ENCODE results near the gene CCDC120. TPM values are rescaled to one million over a fixed set of nuclear protein-coding genes. Genes with fewer than 3 reads are reported as not detected.
A peak's percentile ranks its signal among the peaks of the same experiment; 100 is the strongest.

Gene CCDC120
- polyA plus RNA-seq, 3 donors: 0.11 to 0.89 TPM; not detected in 1

DNA sequence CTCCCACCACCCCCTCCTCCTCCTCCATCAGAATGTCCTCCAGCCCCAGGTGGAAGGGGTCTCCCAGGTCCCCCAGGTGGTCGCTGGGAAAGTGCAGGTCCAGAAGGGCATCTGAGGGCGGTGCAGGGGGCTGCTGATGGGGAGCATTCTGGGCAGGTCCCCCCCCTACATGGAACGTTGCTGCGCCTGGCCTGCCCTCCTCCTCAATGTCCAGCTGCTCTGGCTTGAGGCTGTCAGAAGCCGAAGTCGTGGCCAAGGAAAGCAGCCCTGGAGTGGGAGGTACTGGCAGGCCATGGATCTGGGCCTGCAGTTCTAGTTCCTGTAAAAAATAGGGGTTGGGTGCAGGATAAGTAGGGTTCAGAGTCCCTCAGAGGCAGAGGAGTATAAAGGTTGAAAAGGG lies 28.5 kb upstream of the CCDC120 start:
- Mint-ChIP-seq H3K4me3 (no peak overlapping the region), H3K4me1 (peaks cover 22% of the 10 kb centered on the region), H3K27ac (no peak overlapping the region), H3K9me3 (peaks cover 0 to 4% (median 0%) of the 10 kb centered on the region in 7 donors), H3K27me3 (ENCODE audit: low read depth in 3 of 3) (peaks cover 0 to 6% (median 0%) of the 10 kb centered on the region in 3 donors), H3K36me3 (peaks cover 47 to 79% of the 10 kb centered on the region in 2 donors)
- Histone ChIP-seq H2AFZ (ENCODE audit: insufficient read depth, low read depth, low read length, poor library complexity, severe bottlenecking) (no peak overlapping the region), H3K27me3 (ENCODE audit: control insufficient read depth in 2 of 2, insufficient read depth in 2 of 2, low read length in 2 of 2) (no peaks in the 10 kb centered on the region), H3K9ac (ENCODE audit: insufficient read depth, low read length, poor library complexity, severe bottlenecking) (no peak overlapping the region), H3K79me2 (ENCODE audit: insufficient read depth, low read length) (no peaks in the 10 kb centered on the region), H3K4me2 (replicated peaks; ENCODE audit: extremely low read depth, low read length, poor library complexity, severe bottlenecking) (no peak overlapping the region), H3K9me3 (replicated peaks in 1 of 2; ENCODE audit: control insufficient read depth in 1 of 2, insufficient read depth in 1 of 2, low read length in 2 of 2) (no peaks in the 10 kb centered on the region), H3K36me3 (replicated peaks in 1 of 2; ENCODE audit: control insufficient read depth in 1 of 2, insufficient read depth in 2 of 2, low read length in 2 of 2) (peaks cover 45 to 58% of the 10 kb centered on the region in 2 donors), H3K4me1 (ENCODE audit: control insufficient read depth in 1 of 2, insufficient read depth in 2 of 2, low read length in 2 of 2) (peaks cover 17 to 22% of the 10 kb centered on the region in 2 donors), H3K27ac (ENCODE audit: low read depth in 1 of 2, low read length in 2 of 2) (no peak overlapping the region), H4K20me1 (ENCODE audit: insufficient read depth, low read length) (peaks cover 21% of the 10 kb centered on the region), H3K4me3 (replicated peaks in 1 of 3; ENCODE audit: low read depth in 2 of 3, low read length in 3 of 3) (no peak overlapping the region)
- TF ChIP-seq CTCF (IDR thresholded peaks at IDR 0.05): no peak
- whole genome bisulfite sequencing (ENCODE audit: insufficient coverage): 100% methylated on average over 1 of the region's 6 CpGs
- intact Hi-C loops (cut with micrococcal nuclease): loop anchor here in 1 of 2 donors (10.0 kb wide), 1 partner anchor 65 kb away; no protein-coding TSS in a partner anchor
- no peak for DNase-seq

DNA sequence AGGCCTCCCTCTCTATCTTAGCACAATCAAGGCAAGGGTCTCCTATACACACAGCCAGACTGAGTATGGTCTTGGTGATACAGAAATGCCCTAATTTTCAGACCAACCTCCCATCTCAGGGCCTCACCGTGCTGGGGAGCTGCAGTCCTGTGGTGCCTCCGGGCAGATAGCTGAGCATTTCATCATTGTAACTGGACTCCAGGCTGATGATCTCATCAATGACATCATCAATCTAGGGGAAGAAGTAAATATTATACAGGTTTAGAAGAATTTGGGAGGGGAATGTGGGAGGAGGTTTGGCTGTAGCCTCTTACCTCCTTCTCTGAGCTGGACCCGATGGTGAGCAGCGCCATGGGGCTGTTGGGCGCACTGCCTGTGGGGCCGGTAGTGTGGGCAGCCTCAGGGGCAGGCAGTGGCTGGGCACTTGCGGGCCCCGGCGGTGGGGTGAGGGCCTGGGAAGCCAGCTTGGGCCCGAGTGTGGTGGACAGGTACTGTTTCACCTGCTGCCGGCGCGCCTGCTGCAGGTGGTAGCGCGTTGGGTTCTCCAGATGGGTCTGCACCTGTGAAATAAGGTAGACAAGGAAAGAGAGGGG lies 20.8 kb upstream of the CCDC120 start:
- H3K4me3 ChIP-seq (replicated peaks in 1 of 3; ENCODE audit: low read depth in 2 of 3, low read length in 3 of 3): no peak overlapping the region
- Mint-ChIP-seq H3K9me3 (peaks cover 0 to 7% (median 2%) of the 10 kb centered on the region in 7 donors), H3K27me3 (ENCODE audit: low read depth in 3 of 3) (peaks cover 0 to 7% (median 0%) of the 10 kb centered on the region in 3 donors), H3K36me3 (peaks cover 43 to 60% of the 10 kb centered on the region in 2 donors), H3K4me1 (peaks cover 56% of the 10 kb centered on the region), H3K4me3 (no peak overlapping the region), H3K27ac (peak overlapping the region in 5 of 7 donors; percentile 3 to 88 (median 32))
- H3K27ac ChIP-seq (ENCODE audit: low read depth in 1 of 2, low read length in 2 of 2): peak overlapping the region in 1 of 2 donors; percentile 88
- intact Hi-C loops (cut with micrococcal nuclease): loop anchor here in 1 of 2 donors (10.0 kb wide), 1 partner anchor 73 kb away; no protein-coding TSS in a partner anchor
- no peaks in the 10 kb centered on the region for H3K9me3 ChIP-seq (replicated peaks in 1 of 2; ENCODE audit: control insufficient read depth in 1 of 2, insufficient read depth in 1 of 2, low read length in 2 of 2)
- peak in 1 of 3 donors; percentile 18 for DNase-seq
- H3K79me2 ChIP-seq (ENCODE audit: insufficient read depth, low read length): peaks cover 57% of the 10 kb centered on the region
- H3K4me1 ChIP-seq (ENCODE audit: control insufficient read depth in 1 of 2, insufficient read depth in 2 of 2, low read length in 2 of 2): peaks cover 43 to 50% of the 10 kb centered on the region in 2 donors
- WGBS (ENCODE audit: insufficient coverage): no CpG with 5 or more reads among the region's 15 CpGs
- H3K36me3 ChIP-seq (replicated peaks in 1 of 2; ENCODE audit: control insufficient read depth in 1 of 2, insufficient read depth in 2 of 2, low read length in 2 of 2): peaks cover 43 to 47% of the 10 kb centered on the region in 2 donors
- no peak for TF ChIP-seq CTCF (IDR thresholded peaks at IDR 0.05)
- no peak overlapping the region for H3K9ac ChIP-seq (ENCODE audit: insufficient read depth, low read length, poor library complexity, severe bottlenecking)
- H2AFZ ChIP-seq (ENCODE audit: insufficient read depth, low read depth, low read length, poor library complexity, severe bottlenecking): no peak overlapping the region
- H3K4me2 ChIP-seq (replicated peaks; ENCODE audit: extremely low read depth, low read length, poor library complexity, severe bottlenecking): no peak overlapping the region
- H3K27me3 ChIP-seq (ENCODE audit: control insufficient read depth in 2 of 2, insufficient read depth in 2 of 2, low read length in 2 of 2): no peaks in the 10 kb centered on the region
- H4K20me1 ChIP-seq (ENCODE audit: insufficient read depth, low read length): peaks cover 19% of the 10 kb centered on the region

Data from CD14-positive monocyte (primary cell).